Esophagus muscularis mucosa (tissue), 4 donors: ENCODE measurements around the gene ZCCHC4. TPM values are rescaled to one million over a fixed set of nuclear protein-coding genes. Genes with fewer than 3 reads are reported as not detected.
A peak's percentile ranks its signal among the peaks of the same experiment; 100 is the strongest.

Experiments
- DNase-seq: peaks from one replicate; pipeline ENCODE4 v3.0.0-alpha.2; 2017; ENCODE audit errors: extremely low spot score
- H3K27ac ChIP-seq, 4 donors: fragments of 200-600 bp; sonication (generic); replicated peaks in 1 of 4; 1 replicate in 3 of 4; 2 replicates in 1 of 4; pipeline ENCODE4 v1.5.1; 2016 to 2019; ENCODE audit warnings: mild to moderate bottlenecking in 1 of 4
- H3K27me3 ChIP-seq, 4 donors: fragments of 200-600 bp; sonication (generic); one replicate each; pipeline versions ENCODE4 v1.5.1 to v1.6.0; 2016 to 2019
- H3K36me3 ChIP-seq, 4 donors: fragments of 200-600 bp; sonication (generic); one replicate each; pipeline ENCODE4 v1.5.1; 2016 to 2019
- H3K4me1 ChIP-seq, 4 donors: fragments of 200-600 bp; sonication (generic); one replicate each; pipeline ENCODE4 v1.5.1; 2016 to 2019
- H3K4me3 ChIP-seq, 4 donors: fragments of 200-600 bp; sonication (generic); 1 replicate in 2 of 4; 2 replicates in 2 of 4; pipeline ENCODE4 v1.5.1; 2016 to 2019; ENCODE audit warnings: mild to moderate bottlenecking in 4 of 4, moderate library complexity in 1 of 4
- H3K9me3 ChIP-seq, 4 donors: fragments of 200-600 bp; sonication (generic); 1 replicate in 3 of 4; 2 replicates in 1 of 4; pipeline ENCODE4 v1.5.1; 2016 to 2019
- EP300 ChIP-seq: sonication (generic); formaldehyde crosslinking; IDR thresholded peaks from one replicate; pipeline ENCODE4 v1.6.1; 2017; ENCODE audit warnings: antibody characterized with exemption
- POLR2A ChIP-seq: fragments of 450-650 bp; IDR thresholded peaks from one replicate; pipeline ENCODE4 v1.6.1; 2017; ENCODE audit warnings: antibody characterized with exemption, moderate library complexity, mild to moderate bottlenecking, low read depth
- POLR2AphosphoS5 ChIP-seq, 2 donors: sonication (generic); formaldehyde crosslinking; IDR thresholded peaks; one replicate each; pipeline ENCODE4 v1.6.1; 2017; ENCODE audit warnings: antibody characterized with exemption in 2 of 2
- WGBS: methylation state at CpG from one replicate; pipeline ENCODE4 v1.1.5; 2018; 5-methylcytosine and 5-hydroxymethylcytosine counted together
- intact Hi-C: fragments of 100-400 bp; cut with DNase I; formaldehyde crosslinking; loops from one replicate; pipeline ENCODE4 v1.15.1; 2023
- total RNA-seq, 4 donors: library from RNA; depleted of rRNA; stranded (reverse); fragments of >200 nt; gene quantifications; one replicate each; pipeline versions ENCODE4 v1.1.0 to v1.2.1, GENCODE V29; 2016
- TF ChIP-seq, protein P1 (sequence below), 3 experiments: fragments of 200-600 bp in 2 of 3; fragments of 450-650 bp in 1 of 3; sonication (generic) in 2 of 3; IDR thresholded peaks; one replicate each; pipeline ENCODE4 v1.5.1; 2017 to 2019; ENCODE audit warnings: antibody characterized with exemption in 3 of 3, mild to moderate bottlenecking in 2 of 3, moderate library complexity in 1 of 3

Gene ZCCHC4
- total RNA-seq, 4 donors from 2014 or later, result 8.6 to 16.2 (median 11.4) TPM

DNA sequence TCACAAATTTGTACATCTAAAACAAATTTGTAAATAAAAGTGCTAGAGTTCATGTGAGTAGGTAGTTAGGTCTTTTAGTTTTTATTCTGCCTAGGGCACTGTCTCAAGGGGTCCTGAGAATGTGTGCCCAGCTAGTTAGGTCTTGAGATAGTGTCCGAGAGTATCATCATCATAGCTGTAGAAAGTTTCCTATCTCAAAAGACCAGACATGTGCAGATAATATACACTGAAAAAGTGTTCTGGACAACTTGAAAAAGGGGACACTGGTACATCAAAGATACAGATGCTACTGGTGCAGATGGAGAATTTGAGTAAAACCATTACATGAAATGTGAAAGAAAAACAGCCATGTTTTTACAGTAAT is 1.8 kb upstream of the ZCCHC4 start:
- Histone ChIP-seq H3K9me3 (no peaks in the 10 kb centered on the region), H3K27me3 (peaks cover 0 to 4% (median 0%) of the 10 kb centered on the region in 4 donors), H3K27ac (no peak overlapping the region), H3K4me1 (peaks cover 10 to 22% (median 10%) of the 10 kb centered on the region in 4 donors), H3K4me3 (no peak overlapping the region), H3K36me3 (peaks cover 0 to 10% (median 3%) of the 10 kb centered on the region in 4 donors)
- TF ChIP-seq, protein P1, sequence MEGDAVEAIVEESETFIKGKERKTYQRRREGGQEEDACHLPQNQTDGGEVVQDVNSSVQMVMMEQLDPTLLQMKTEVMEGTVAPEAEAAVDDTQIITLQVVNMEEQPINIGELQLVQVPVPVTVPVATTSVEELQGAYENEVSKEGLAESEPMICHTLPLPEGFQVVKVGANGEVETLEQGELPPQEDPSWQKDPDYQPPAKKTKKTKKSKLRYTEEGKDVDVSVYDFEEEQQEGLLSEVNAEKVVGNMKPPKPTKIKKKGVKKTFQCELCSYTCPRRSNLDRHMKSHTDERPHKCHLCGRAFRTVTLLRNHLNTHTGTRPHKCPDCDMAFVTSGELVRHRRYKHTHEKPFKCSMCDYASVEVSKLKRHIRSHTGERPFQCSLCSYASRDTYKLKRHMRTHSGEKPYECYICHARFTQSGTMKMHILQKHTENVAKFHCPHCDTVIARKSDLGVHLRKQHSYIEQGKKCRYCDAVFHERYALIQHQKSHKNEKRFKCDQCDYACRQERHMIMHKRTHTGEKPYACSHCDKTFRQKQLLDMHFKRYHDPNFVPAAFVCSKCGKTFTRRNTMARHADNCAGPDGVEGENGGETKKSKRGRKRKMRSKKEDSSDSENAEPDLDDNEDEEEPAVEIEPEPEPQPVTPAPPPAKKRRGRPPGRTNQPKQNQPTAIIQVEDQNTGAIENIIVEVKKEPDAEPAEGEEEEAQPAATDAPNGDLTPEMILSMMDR (IDR thresholded peaks at IDR 0.05), result no peak
- no peak for TF ChIP-seq POLR2AphosphoS5 (IDR thresholded peaks at IDR 0.05)
- no peak for TF ChIP-seq POLR2A
- no peak for TF ChIP-seq EP300
- no peak for DNase-seq
- intact Hi-C loops, result loop anchor here (5.0 to 10.0 kb wide), 2 partner anchors 78 to 146 kb away; partner anchors contain the start of genes PI4K2B and SEPSECS
- 75% methylated on average over 1 of the region's 1 CpG for WGBS

DNA sequence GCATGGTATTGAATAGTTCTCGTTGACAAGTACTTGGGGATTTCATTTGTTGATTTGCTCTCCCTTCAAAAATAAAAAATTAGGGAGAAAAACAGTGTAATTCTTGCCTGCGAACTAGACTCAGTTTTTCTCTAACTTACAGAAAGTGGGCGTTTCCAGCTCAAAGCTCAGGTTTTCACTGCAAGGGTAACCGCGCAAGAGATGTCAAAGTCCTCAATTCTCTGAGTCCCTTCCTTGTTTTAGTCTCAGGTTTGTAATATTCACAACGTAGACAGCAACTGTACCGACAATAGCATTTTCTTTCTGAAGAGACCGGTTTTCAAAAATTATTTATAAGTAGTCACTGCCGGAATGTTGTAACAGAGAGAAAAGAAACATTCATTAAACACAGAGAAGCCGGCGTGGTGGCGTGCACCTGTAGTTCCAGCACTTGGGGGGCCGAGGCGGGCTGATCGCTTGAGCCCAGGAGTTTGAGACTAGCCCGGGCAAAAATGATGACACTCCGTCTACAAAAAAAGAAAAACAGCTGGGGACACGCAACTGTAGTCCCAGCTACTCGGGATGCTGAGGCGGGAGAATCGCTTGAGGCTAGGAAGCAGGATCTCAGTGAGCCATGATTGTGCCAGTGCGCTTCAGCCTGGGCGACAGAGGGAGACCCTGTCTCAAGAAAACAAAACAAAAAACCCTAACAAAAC is 774 bp downstream of the ZCCHC4 start:
- Histone ChIP-seq H3K27ac (peak overlapping the region; percentile 77 to 82 (median 80)), H3K36me3 (peaks cover 0 to 18% (median 8%) of the 10 kb centered on the region in 4 donors), H3K4me1 (peaks cover 10 to 24% (median 10%) of the 10 kb centered on the region in 4 donors), H3K27me3 (no peaks in the 10 kb centered on the region), H3K4me3 (peak overlapping the region; percentile 62 to 84 (median 82)), H3K9me3 (no peaks in the 10 kb centered on the region)
- no peak for DNase-seq
- intact Hi-C loops, result loop anchor here (2.0 to 10.0 kb wide), 3 partner anchors 61 to 149 kb away; partner anchors contain the start of genes PI4K2B and SEPSECS
- TF ChIP-seq EP300 (no peak), POLR2AphosphoS5 (IDR thresholded peaks at IDR 0.05) (no peak), POLR2A (no peak)
- TF ChIP-seq, protein P1 (IDR thresholded peaks at IDR 0.05), result no peak
- WGBS, result 19% methylated on average over 23 of the region's 23 CpGs

DNA sequence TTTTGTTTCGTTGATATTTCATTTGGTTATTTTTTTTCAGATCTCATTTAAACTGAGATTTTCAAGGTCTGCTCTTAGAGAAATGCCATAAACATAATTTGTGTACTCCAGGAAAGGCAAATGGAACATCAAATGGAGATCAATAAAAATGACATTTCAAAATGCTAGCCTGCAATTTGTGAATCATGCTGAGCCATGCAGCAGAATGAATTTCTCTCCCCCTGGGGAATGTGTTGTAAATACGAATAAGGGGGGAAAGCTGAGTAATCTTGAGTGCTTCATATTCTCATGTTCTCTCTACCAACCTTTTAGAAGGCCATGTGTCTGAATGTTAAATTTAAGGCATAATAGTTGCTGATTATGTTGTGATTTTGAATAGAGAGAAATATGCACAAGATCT is 7.8 kb downstream of the ZCCHC4 start:
- 77% methylated on average over 2 of the region's 2 CpGs for WGBS
- Histone ChIP-seq H3K27me3 (no peaks in the 10 kb centered on the region), H3K4me3 (no peak overlapping the region), H3K9me3 (no peaks in the 10 kb centered on the region), H3K36me3 (peaks cover 0 to 54% (median 29%) of the 10 kb centered on the region in 4 donors), H3K27ac (no peak overlapping the region), H3K4me1 (peaks cover 0 to 6% (median 0%) of the 10 kb centered on the region in 4 donors)
- intact Hi-C loops, result no loop called here
- no peak for DNase-seq
- TF ChIP-seq POLR2A, result no peak
- TF ChIP-seq EP300, result no peak
- TF ChIP-seq, protein P1 (IDR thresholded peaks at IDR 0.05), result no peak
- TF ChIP-seq POLR2AphosphoS5 (IDR thresholded peaks at IDR 0.05), result no peak

DNA sequence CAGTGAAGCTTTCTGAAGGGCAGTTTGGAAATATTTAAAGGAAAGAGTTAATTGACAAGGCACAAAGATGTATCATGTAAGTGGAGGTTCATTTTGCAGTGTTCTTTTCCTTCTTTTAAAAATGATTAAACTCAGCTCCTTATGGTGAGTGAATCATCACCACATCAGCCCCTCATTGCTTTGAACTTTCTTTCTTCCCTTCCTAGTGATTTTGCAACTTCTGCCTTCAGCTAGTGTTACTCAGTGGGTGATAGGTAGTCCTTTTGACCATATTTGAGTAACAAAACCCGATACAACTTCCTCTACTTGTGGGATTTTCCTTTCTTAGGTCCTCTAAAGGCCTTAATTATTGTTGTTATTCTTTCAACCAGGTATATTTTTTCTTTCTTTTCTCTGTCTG is 8.2 kb downstream of the ZCCHC4 start:
- no peak for DNase-seq
- no peak for TF ChIP-seq POLR2A
- TF ChIP-seq, protein P1 (IDR thresholded peaks at IDR 0.05), result no peak
- no peak for TF ChIP-seq EP300
- TF ChIP-seq POLR2AphosphoS5 (IDR thresholded peaks at IDR 0.05), result no peak
- H3K4me3 ChIP-seq, result no peak overlapping the region
- H3K4me1 ChIP-seq, result peaks cover 0 to 2% (median 0%) of the 10 kb centered on the region in 4 donors
- H3K36me3 ChIP-seq, result peaks cover 0 to 49% (median 26%) of the 10 kb centered on the region in 4 donors
- WGBS, result 83% methylated on average over 1 of the region's 1 CpG
- H3K9me3 ChIP-seq, result no peaks in the 10 kb centered on the region
- H3K27me3 ChIP-seq, result no peaks in the 10 kb centered on the region
- intact Hi-C loops, result no loop called here
- H3K27ac ChIP-seq, result no peak overlapping the region
